HFF-Myc (cell line): ENCODE data around the gene TRMT6.

Source experiments
- DNase-seq: peaks from one replicate; pipeline ENCODE4 v3.0.0-alpha.2; 2011; ENCODE audit warnings: low read depth; ENCODE audit errors: extremely low read depth
- H3K4me3 ChIP-seq: replicated peaks from 2 replicates; pipeline ENCODE4 v1.5.1; 2011; ENCODE audit warnings: low read depth, mild to moderate bottlenecking, control low read depth, low read length
- CTCF ChIP-seq: IDR thresholded peaks from 2 replicates; pipeline ENCODE4 v1.5.1; 2012; ENCODE audit warnings: mild to moderate bottlenecking, low read depth, low read length, control low read depth; ENCODE audit errors: missing control alignments

The TRMT6 gene

GRCh38 chr20:5967469-5967868 is 17.1 kb upstream of the TRMT6 start:
- no peak for TF ChIP-seq CTCF
- DNase-seq, result no peak
- H3K4me3 ChIP-seq, result no peak overlapping the region

- TF ChIP-seq CTCF, result no peak
- DNase-seq, result no peak
- H3K4me3 ChIP-seq, result peak overlapping the region; percentile 89
Measured at GRCh38 chr20:5949943-5950270, 426 bp downstream of the TRMT6 start.

- no peak overlapping the region for H3K4me3 ChIP-seq
- no peak for TF ChIP-seq CTCF
- no peak for DNase-seq
Measured at GRCh38 chr20:5947276-5947675, 3.1 kb downstream of the TRMT6 start.

GRCh38 chr20:5945963-5946362 is 4.4 kb downstream of the TRMT6 start:
- no peak for TF ChIP-seq CTCF
- peak; percentile 53 for DNase-seq
- H3K4me3 ChIP-seq, result no peak overlapping the region

GRCh38 chr20:5938456-5939029 is 11.8 kb downstream of the TRMT6 start:
- no peak for DNase-seq
- TF ChIP-seq CTCF, result no peak

GRCh38 chr20:5936238-5936637 is 14.1 kb downstream of the TRMT6 start:
- H3K4me3 ChIP-seq, result no peak overlapping the region
- no peak for TF ChIP-seq CTCF
- no peak for DNase-seq

More at GRCh38 chr20:5938456-5939029, 11.8 kb downstream of the TRMT6 start:
- H3K4me3 ChIP-seq, result no peak overlapping the region

GRCh38 chr20:5935384-5935783 is 14.9 kb downstream of the TRMT6 start:
- H3K4me3 ChIP-seq, result no peak overlapping the region

More at GRCh38 chr20:5935384-5935783, 14.9 kb downstream of the TRMT6 start:
- no peak for DNase-seq
- TF ChIP-seq CTCF, result no peak
